HEK293 (cell line): ENCODE measurements around the gene JPH4.

Experiments
- EGR2 ChIP-seq: fragments of 450-650 bp; formaldehyde crosslinking; IDR thresholded peaks from 2 replicates; pipeline ENCODE4 v1.5.1; 2016; ENCODE audit warnings: low read depth, missing biosample characterization, missing genetic modification characterization
- GLIS2 ChIP-seq: fragments of 450-650 bp; formaldehyde crosslinking; IDR thresholded peaks from 2 replicates; pipeline ENCODE4 v1.5.1; 2016; ENCODE audit warnings: missing biosample characterization, missing genetic modification characterization
- IKZF3 ChIP-seq: fragments of 450-650 bp; IDR thresholded peaks from 2 replicates; pipeline ENCODE4 v1.5.0; 2018; ENCODE audit warnings: missing biosample characterization, mild to moderate bottlenecking, missing genetic modification characterization, moderate library complexity
- KLF16 ChIP-seq: fragments of 450-650 bp; formaldehyde crosslinking; IDR thresholded peaks from 2 replicates; pipeline ENCODE4 v1.5.1; 2017; ENCODE audit warnings: missing biosample characterization, missing genetic modification characterization
- MEIS1 ChIP-seq: sonication (generic); formaldehyde crosslinking; IDR thresholded peaks from 2 replicates; pipeline ENCODE4 v1.8.1; 2022; ENCODE audit warnings: missing genetic modification reagents, mild to moderate bottlenecking, borderline replicate concordance
- PRDM2 ChIP-seq: fragments of 450-650 bp; formaldehyde crosslinking; IDR thresholded peaks from 2 replicates; pipeline ENCODE4 v1.5.1; 2016; ENCODE audit warnings: missing biosample characterization, missing genetic modification characterization, borderline replicate concordance
- SP7 ChIP-seq: fragments of 450-650 bp; formaldehyde crosslinking; IDR thresholded peaks from 2 replicates; pipeline ENCODE4 v1.5.1; 2016; ENCODE audit warnings: missing biosample characterization, missing genetic modification characterization
- ZBTB20 ChIP-seq: fragments of 450-650 bp; formaldehyde crosslinking; IDR thresholded peaks from 2 replicates; pipeline ENCODE4 v1.5.1; 2016; ENCODE audit warnings: missing biosample characterization, missing genetic modification characterization
- ZBTB21 ChIP-seq: fragments of 450-650 bp; formaldehyde crosslinking; IDR thresholded peaks from 2 replicates; pipeline ENCODE4 v1.5.1; 2017; ENCODE audit warnings: missing biosample characterization, missing genetic modification characterization
- ZEB2 ChIP-seq: fragments of 450-650 bp; formaldehyde crosslinking; IDR thresholded peaks from 2 replicates; pipeline ENCODE4 v1.5.1; 2016; ENCODE audit warnings: missing biosample characterization, missing genetic modification characterization
- ZFHX2 ChIP-seq: fragments of 450-650 bp; formaldehyde crosslinking; conservative IDR thresholded peaks from 2 replicates; pipeline ENCODE4 v1.5.1; 2016; ENCODE audit warnings: missing biosample characterization, missing genetic modification characterization
- ZFP69B ChIP-seq: fragments of 450-650 bp; formaldehyde crosslinking; IDR thresholded peaks from 2 replicates; pipeline ENCODE4 v1.5.1; 2016; ENCODE audit warnings: missing biosample characterization, missing genetic modification characterization
- ZNF10 ChIP-seq: fragments of 450-650 bp; formaldehyde crosslinking; IDR thresholded peaks from 2 replicates; pipeline ENCODE4 v1.5.1; 2017; ENCODE audit warnings: missing biosample characterization, missing genetic modification characterization
- ZNF133 ChIP-seq: fragments of 450-650 bp; formaldehyde crosslinking; IDR thresholded peaks from 2 replicates; pipeline ENCODE4 v1.5.1; 2016; ENCODE audit warnings: missing biosample characterization, missing genetic modification characterization
- ZNF26 ChIP-seq: fragments of 450-650 bp; formaldehyde crosslinking; IDR thresholded peaks from 2 replicates; pipeline ENCODE4 v1.5.1; 2016; ENCODE audit warnings: missing biosample characterization, missing genetic modification characterization
- ZNF335 ChIP-seq: fragments of 450-650 bp; formaldehyde crosslinking; conservative IDR thresholded peaks from 2 replicates; pipeline ENCODE4 v1.5.1; 2016; ENCODE audit warnings: missing biosample characterization, missing genetic modification characterization
- ZNF549 ChIP-seq: fragments of 450-650 bp; IDR thresholded peaks from 2 replicates; pipeline ENCODE4 v1.5.1; 2018; ENCODE audit warnings: missing biosample characterization, missing genetic modification characterization, mild to moderate bottlenecking, inconsistent platforms, moderate library complexity
- ZNF596 ChIP-seq: fragments of 450-650 bp; IDR thresholded peaks from 2 replicates; pipeline ENCODE4 v1.5.0; 2018; ENCODE audit warnings: missing biosample characterization, mild to moderate bottlenecking, missing genetic modification characterization, moderate library complexity
- ZNF600 ChIP-seq: fragments of 450-650 bp; formaldehyde crosslinking; IDR thresholded peaks from 2 replicates; pipeline ENCODE4 v1.5.1; 2016; ENCODE audit warnings: missing biosample characterization, missing genetic modification characterization
- ZNF621 ChIP-seq: fragments of 450-650 bp; formaldehyde crosslinking; IDR thresholded peaks from 2 replicates; pipeline ENCODE4 v1.5.1; 2017; ENCODE audit warnings: missing biosample characterization, missing genetic modification characterization
- ZNF629 ChIP-seq: fragments of 450-650 bp; formaldehyde crosslinking; IDR thresholded peaks from 2 replicates; pipeline ENCODE4 v1.5.1; 2017; ENCODE audit warnings: missing biosample characterization, missing genetic modification characterization
- TF ChIP-seq, protein P1 (sequence below): fragments of 450-650 bp; formaldehyde crosslinking; optimal IDR thresholded peaks from 2 replicates; pipeline ENCODE3; 2016; ENCODE audit warnings: missing biosample characterization, mild to moderate bottlenecking, missing genetic modification characterization
- TF ChIP-seq, protein P2 (sequence below): fragments of 450-650 bp; formaldehyde crosslinking; IDR thresholded peaks from 2 replicates; pipeline ENCODE4 v1.5.1; 2016; ENCODE audit warnings: missing biosample characterization, missing genetic modification characterization
- TF ChIP-seq, protein P3 (sequence below): fragments of 450-650 bp; formaldehyde crosslinking; IDR thresholded peaks from 2 replicates; pipeline ENCODE4 v1.5.1; 2017; ENCODE audit warnings: missing biosample characterization, missing genetic modification characterization
- TF ChIP-seq, protein P4 (sequence below): fragments of 450-650 bp; formaldehyde crosslinking; IDR thresholded peaks from 2 replicates; pipeline ENCODE4 v1.5.1; 2016; ENCODE audit warnings: missing biosample characterization, missing genetic modification characterization

The JPH4 gene

DNA sequence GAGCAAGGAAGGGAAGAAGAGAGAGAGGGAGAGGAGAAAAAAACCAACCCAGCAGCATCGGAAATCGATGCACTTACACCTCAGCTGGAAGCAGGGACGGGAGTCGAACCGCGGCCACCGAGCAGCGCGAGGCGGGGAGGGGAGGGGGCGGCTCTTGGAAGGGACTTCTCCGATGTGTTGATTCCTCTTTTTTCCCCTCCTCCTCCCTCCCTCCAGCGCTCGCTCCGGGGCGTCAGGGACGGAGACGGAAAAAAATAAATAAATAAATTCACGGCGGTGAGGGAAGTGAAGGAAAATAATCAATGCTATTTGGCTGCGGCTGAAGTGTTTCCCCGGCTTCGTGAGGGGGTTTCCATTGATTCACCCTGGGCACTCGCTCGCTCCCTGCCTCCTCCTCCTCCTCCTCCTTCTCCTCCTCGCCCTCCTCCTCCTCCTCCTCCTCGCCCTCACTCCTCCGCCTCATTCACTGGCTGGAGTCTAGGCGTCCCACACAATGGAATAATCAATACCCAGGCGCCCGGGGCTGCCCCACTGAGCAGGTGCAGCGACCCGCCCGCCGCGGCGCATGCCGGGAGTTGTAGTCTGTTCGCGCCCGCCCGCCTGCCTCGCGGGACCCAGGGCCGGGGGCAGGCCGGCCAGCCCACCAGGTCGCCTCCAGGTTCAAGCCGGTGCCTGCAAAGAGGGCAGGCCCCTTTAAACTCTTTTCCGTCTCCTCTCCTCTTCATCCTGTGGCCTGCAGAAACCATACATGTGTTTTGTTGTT, 27.1 kb downstream of the JPH4 start, which contains the start of gene ZFHX2 (continued):
- TF ChIP-seq ZNF549 (tag by site-specific recombination), result no peak
- TF ChIP-seq ZFHX2, result peak; percentile 97
- peak; percentile 88 for TF ChIP-seq ZNF335 (tag by site-specific recombination)
- peak; percentile 97 for TF ChIP-seq ZBTB20 (tag by site-specific recombination)
- TF ChIP-seq ZBTB21 (tag by site-specific recombination), result no peak
- TF ChIP-seq, protein P1, sequence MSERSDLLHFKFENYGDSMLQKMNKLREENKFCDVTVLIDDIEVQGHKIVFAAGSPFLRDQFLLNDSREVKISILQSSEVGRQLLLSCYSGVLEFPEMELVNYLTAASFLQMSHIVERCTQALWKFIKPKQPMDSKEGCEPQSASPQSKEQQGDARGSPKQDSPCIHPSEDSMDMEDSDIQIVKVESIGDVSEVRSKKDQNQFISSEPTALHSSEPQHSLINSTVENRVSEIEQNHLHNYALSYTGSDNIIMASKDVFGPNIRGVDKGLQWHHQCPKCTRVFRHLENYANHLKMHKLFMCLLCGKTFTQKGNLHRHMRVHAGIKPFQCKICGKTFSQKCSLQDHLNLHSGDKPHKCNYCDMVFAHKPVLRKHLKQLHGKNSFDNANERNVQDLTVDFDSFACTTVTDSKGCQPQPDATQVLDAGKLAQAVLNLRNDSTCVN (tag by site-specific recombination), result peak; percentile 47
- TF ChIP-seq MEIS1 (CRISPR knock-in tag), result no peak
- TF ChIP-seq, protein P2, sequence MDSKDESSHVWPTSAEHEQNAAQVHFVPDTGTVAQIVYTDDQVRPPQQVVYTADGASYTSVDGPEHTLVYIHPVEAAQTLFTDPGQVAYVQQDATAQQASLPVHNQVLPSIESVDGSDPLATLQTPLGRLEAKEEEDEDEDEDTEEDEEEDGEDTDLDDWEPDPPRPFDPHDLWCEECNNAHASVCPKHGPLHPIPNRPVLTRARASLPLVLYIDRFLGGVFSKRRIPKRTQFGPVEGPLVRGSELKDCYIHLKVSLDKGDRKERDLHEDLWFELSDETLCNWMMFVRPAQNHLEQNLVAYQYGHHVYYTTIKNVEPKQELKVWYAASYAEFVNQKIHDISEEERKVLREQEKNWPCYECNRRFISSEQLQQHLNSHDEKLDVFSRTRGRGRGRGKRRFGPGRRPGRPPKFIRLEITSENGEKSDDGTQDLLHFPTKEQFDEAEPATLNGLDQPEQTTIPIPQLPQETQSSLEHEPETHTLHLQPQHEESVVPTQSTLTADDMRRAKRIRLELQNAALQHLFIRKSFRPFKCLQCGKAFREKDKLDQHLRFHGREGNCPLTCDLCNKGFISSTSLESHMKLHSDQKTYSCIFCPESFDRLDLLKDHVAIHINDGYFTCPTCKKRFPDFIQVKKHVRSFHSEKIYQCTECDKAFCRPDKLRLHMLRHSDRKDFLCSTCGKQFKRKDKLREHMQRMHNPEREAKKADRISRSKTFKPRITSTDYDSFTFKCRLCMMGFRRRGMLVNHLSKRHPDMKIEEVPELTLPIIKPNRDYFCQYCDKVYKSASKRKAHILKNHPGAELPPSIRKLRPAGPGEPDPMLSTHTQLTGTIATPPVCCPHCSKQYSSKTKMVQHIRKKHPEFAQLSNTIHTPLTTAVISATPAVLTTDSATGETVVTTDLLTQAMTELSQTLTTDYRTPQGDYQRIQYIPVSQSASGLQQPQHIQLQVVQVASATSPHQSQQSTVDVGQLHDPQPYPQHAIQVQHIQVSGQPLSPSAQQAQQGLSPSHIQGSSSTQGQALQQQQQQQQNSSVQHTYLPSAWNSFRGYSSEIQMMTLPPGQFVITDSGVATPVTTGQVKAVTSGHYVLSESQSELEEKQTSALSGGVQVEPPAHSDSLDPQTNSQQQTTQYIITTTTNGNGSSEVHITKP (tag by site-specific recombination), result peak; percentile 95
- TF ChIP-seq, protein P3, sequence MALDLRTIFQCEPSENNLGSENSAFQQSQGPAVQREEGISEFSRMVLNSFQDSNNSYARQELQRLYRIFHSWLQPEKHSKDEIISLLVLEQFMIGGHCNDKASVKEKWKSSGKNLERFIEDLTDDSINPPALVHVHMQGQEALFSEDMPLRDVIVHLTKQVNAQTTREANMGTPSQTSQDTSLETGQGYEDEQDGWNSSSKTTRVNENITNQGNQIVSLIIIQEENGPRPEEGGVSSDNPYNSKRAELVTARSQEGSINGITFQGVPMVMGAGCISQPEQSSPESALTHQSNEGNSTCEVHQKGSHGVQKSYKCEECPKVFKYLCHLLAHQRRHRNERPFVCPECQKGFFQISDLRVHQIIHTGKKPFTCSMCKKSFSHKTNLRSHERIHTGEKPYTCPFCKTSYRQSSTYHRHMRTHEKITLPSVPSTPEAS (tag by site-specific recombination), result no peak
- TF ChIP-seq KLF16 (tag by site-specific recombination), result no peak
- TF ChIP-seq EGR2, result peak; percentile 99
- no peak for TF ChIP-seq ZNF596 (tag by site-specific recombination)
- no peak for TF ChIP-seq PRDM2 (tag by site-specific recombination)
- TF ChIP-seq ZNF26 (tag by site-specific recombination), result no peak
- TF ChIP-seq ZNF133 (tag by site-specific recombination), result peak; percentile 62; the same call in 1 of the 2 replicates
- no peak for TF ChIP-seq ZNF621 (tag by site-specific recombination)
- TF ChIP-seq, protein P4, sequence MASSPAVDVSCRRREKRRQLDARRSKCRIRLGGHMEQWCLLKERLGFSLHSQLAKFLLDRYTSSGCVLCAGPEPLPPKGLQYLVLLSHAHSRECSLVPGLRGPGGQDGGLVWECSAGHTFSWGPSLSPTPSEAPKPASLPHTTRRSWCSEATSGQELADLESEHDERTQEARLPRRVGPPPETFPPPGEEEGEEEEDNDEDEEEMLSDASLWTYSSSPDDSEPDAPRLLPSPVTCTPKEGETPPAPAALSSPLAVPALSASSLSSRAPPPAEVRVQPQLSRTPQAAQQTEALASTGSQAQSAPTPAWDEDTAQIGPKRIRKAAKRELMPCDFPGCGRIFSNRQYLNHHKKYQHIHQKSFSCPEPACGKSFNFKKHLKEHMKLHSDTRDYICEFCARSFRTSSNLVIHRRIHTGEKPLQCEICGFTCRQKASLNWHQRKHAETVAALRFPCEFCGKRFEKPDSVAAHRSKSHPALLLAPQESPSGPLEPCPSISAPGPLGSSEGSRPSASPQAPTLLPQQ (tag by site-specific recombination), result peak; percentile 39
- TF ChIP-seq ZFP69B (tag by site-specific recombination), result no peak
- TF ChIP-seq ZNF629, result peak; percentile 55; the same call in 1 of the 2 replicates
- TF ChIP-seq GLIS2 (tag by site-specific recombination), result peak; percentile 57; the same call in 1 of the 2 replicates
- peak; percentile 88 for TF ChIP-seq ZEB2 (tag by site-specific recombination)
- peak; percentile 90 for TF ChIP-seq IKZF3 (tag by site-specific recombination)
- TF ChIP-seq SP7 (tag by site-specific recombination), result peak; percentile 24; the same call in 1 of the 2 replicates
- 0 out of 2 replicates have a peak, but pooled peaks have one; percentile 11 for TF ChIP-seq ZNF600 (tag by site-specific recombination)
- TF ChIP-seq ZNF10 (tag by site-specific recombination), result peak; percentile 94
